ENCODE results near the gene ARL13B.
"Not testable (repeated sequence)": the region's sequence is repeated elsewhere in the genome, so short reads cannot be mapped to it uniquely, and the experiment has no call there.

ARL13B gene

GRCh38 chr3:94001191-94001590 lies 21.2 kb downstream of the ARL13B start:
- no peak for DNase-seq (ENCODE audit: low read depth)

GRCh38 chr3:94001827-94002495 lies 22.0 kb downstream of the ARL13B start:
- DNase-seq (ENCODE audit: low read depth), result no peak

GRCh38 chr3:94004301-94004910 lies 24.5 kb downstream of the ARL13B start:
- DNase-seq (ENCODE audit: low read depth), result peak; percentile 69

GRCh38 chr3:94008253-94008652 lies 28.3 kb downstream of the ARL13B start:
- no peak for DNase-seq (ENCODE audit: low read depth)

- DNase-seq (ENCODE audit: low read depth), result no peak
Observed at GRCh38 chr3:94009608-94010007, 29.7 kb downstream of the ARL13B start.

GRCh38 chr3:94011233-94011711 lies 31.3 kb downstream of the ARL13B start:
- no peak for DNase-seq (ENCODE audit: low read depth)

GRCh38 chr3:94012185-94012584 lies 32.2 kb downstream of the ARL13B start:
- no peak for DNase-seq (ENCODE audit: low read depth)

- DNase-seq (ENCODE audit: low read depth), result no peak
Observed at GRCh38 chr3:94015025-94015424, 35.1 kb downstream of the ARL13B start.

GRCh38 chr3:94019659-94020058 lies 39.7 kb downstream of the ARL13B start:
- DNase-seq (ENCODE audit: low read depth), result no peak

- DNase-seq (ENCODE audit: low read depth), result no peak
Observed at GRCh38 chr3:94020293-94020692, 40.3 kb downstream of the ARL13B start.

- DNase-seq (ENCODE audit: low read depth), result no peak
Observed at GRCh38 chr3:94024385-94024784, 44.4 kb downstream of the ARL13B start.

- no peak for DNase-seq (ENCODE audit: low read depth)
Observed at GRCh38 chr3:94026623-94027022, 46.7 kb downstream of the ARL13B start.

- DNase-seq (ENCODE audit: low read depth), result no peak
Observed at GRCh38 chr3:94028093-94028837, 48.3 kb downstream of the ARL13B start, which contains the start of gene STX19. Gene STX19 (minus strand): TSS chr3:94028597. CDS start chr3:94015269, 13,328 bp downstream.

GRCh38 chr3:94036909-94037507 lies 57.1 kb downstream of the ARL13B start:
- peak; percentile 76 for DNase-seq (ENCODE audit: low read depth)

GRCh38 chr3:94043285-94043684 lies 63.3 kb downstream of the ARL13B start:
- DNase-seq (ENCODE audit: low read depth), result peak; percentile 6

GRCh38 chr3:94044100-94044936 lies 64.4 kb downstream of the ARL13B start:
- DNase-seq (ENCODE audit: low read depth), result not testable (repeated sequence)

- no peak for DNase-seq (ENCODE audit: low read depth)
Observed at GRCh38 chr3:94046533-94046932, 66.6 kb downstream of the ARL13B start.

GRCh38 chr3:94049267-94049666 lies 69.3 kb downstream of the ARL13B start:
- no peak for DNase-seq (ENCODE audit: low read depth)

- no peak for DNase-seq (ENCODE audit: low read depth)
Observed at GRCh38 chr3:94050546-94050945, 70.6 kb downstream of the ARL13B start.

GRCh38 chr3:94061297-94061696 lies 81.3 kb downstream of the ARL13B start:
- no peak for DNase-seq (ENCODE audit: low read depth)

Data from ELR (cell line).